Measurements from ENCODE around the gene NLGN1.

- TF ChIP-seq CTCF (IDR thresholded peaks at IDR 0.05) (no peak), POLR2A (IDR thresholded peaks at IDR 0.05) (no peak)
These were observed 618.6 kb downstream of the NLGN1 start for GRCh38 chr3:174016186-174016585.

Data from lower leg skin (tissue), 3 donors.